MM.1S (cell line): ENCODE data around the gene ACO2.

Source experiments
- DNase-seq: peaks from one replicate; pipeline ENCODE4 v3.0.0-alpha.2; 2015
- H2AFZ ChIP-seq: fragments of 300-600 bp; sonication (generic); 2 replicates; pipeline ENCODE4 v1.6.0; 2016; ENCODE audit warnings: antibody characterized with exemption, low read length
- H3F3A ChIP-seq: fragments of 300-600 bp; sonication (generic); 2 replicates; pipeline ENCODE4 v1.6.1; 2016; ENCODE audit warnings: mild to moderate bottlenecking, antibody characterized with exemption, low read length, moderate library complexity, mixed read lengths; ENCODE audit not compliant: insufficient read depth
- H3K27ac ChIP-seq: fragments of 300-600 bp; sonication (generic); 2 replicates; pipeline ENCODE4 v1.5.1; 2016; ENCODE audit warnings: mild to moderate bottlenecking, low read length
- H3K27me3 ChIP-seq: fragments of 300-600 bp; sonication (generic); replicated peaks from 2 replicates; pipeline ENCODE4 v1.6.0; 2016; ENCODE audit warnings: low read length; ENCODE audit not compliant: insufficient read depth
- H3K36me3 ChIP-seq: fragments of 300-600 bp; sonication (generic); replicated peaks from 2 replicates; pipeline ENCODE4 v1.6.1; 2016; ENCODE audit warnings: mild to moderate bottlenecking, low read length, mixed read lengths; ENCODE audit not compliant: insufficient read depth
- H3K4me1 ChIP-seq: fragments of 300-600 bp; sonication (generic); 2 replicates; pipeline ENCODE4 v1.6.1; 2016; ENCODE audit warnings: low read length, mixed read lengths
- H3K4me2 ChIP-seq: fragments of 300-600 bp; sonication (generic); 2 replicates; pipeline ENCODE4 v1.6.0; 2016; ENCODE audit warnings: low read depth, low read length
- H3K4me3 ChIP-seq: fragments of 300-600 bp; sonication (generic); 2 replicates; pipeline ENCODE4 v1.5.1; 2016; ENCODE audit warnings: low read length, mixed read lengths
- H3K79me2 ChIP-seq: fragments of 300-600 bp; sonication (generic); 2 replicates; pipeline ENCODE4 v1.6.1; 2016; ENCODE audit warnings: mixed run types, low read length, mixed read lengths
- H3K9ac ChIP-seq: fragments of 300-600 bp; sonication (generic); 2 replicates; pipeline ENCODE4 v1.6.1; 2016; ENCODE audit warnings: low read length, mixed read lengths
- H3K9me2 ChIP-seq: fragments of 300-600 bp; sonication (generic); replicated peaks from 2 replicates; pipeline ENCODE4 v1.6.1; 2016; ENCODE audit warnings: mild to moderate bottlenecking, low read length, mixed read lengths; ENCODE audit not compliant: insufficient read depth
- H3K9me3 ChIP-seq: fragments of 300-600 bp; sonication (generic); replicated peaks from 2 replicates; pipeline ENCODE4 v1.6.1; 2016; ENCODE audit warnings: mild to moderate bottlenecking, low read length, mixed read lengths; ENCODE audit not compliant: insufficient read depth
- H4K20me1 ChIP-seq: fragments of 300-600 bp; sonication (generic); 2 replicates; pipeline ENCODE4 v1.6.1; 2016; ENCODE audit warnings: mild to moderate bottlenecking, low read length, moderate library complexity, mixed read lengths; ENCODE audit not compliant: insufficient read depth
- CTCF ChIP-seq: fragments of 300-600 bp; sonication (generic); IDR thresholded peaks from 2 replicates; pipeline ENCODE4 v1.5.1; 2016; ENCODE audit warnings: antibody characterized with exemption, low read length, mixed read lengths
- EZH2 ChIP-seq: fragments of 300-600 bp; sonication (generic); optimal IDR thresholded peaks from 2 replicates; pipeline ENCODE3; 2017; ENCODE audit warnings: low read depth, mild to moderate bottlenecking, antibody characterized with exemption, low read length, mixed read lengths
- EZH2phosphoT487 ChIP-seq: fragments of 300-600 bp; sonication (generic); IDR thresholded peaks from 2 replicates; pipeline ENCODE4 v1.6.1; 2018; ENCODE audit warnings: antibody characterized with exemption, low read length

ACO2 gene

DNA sequence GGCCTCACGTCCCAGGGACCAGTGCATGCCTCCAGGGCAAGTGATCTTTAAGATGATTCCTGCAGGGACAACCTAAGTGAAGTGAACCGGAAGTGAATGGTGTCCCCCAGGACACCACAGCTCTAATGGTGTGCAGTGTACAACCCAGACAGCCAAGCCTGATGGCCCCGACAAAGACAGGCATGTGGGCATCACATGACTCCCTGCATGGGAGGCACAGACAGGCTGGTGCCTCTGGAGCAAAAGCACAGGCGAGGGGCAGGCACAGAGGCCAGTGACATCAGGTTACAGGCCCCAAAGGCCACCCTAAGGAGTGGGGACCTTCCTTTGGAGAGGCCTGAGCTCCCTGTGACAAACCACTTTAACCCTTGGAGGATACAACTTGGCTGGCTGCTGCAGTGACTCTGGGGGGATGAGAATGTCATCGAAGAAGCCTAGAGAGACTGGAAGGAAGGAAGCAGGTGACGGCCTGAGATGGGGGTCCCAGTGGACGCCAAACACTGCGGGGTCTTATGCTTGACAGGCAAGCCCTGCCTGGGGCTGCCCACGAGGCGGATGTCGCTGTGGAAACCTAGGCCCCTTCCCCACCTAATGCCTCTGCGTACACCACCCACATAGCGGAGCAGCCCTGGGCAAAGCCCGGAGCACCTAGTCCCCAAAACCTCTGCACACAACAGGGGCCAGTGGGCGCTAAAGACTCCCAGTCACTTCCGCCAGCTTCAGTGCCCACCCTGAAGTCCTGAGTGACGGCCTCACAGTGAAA is 63.0 kb downstream of the ACO2 start:
- Histone ChIP-seq H3K27ac (no peak overlapping the region), H3K9me2 (no peaks in the 10 kb centered on the region), H3K79me2 (peaks cover 15% of the 10 kb centered on the region), H3K9ac (no peak overlapping the region), H4K20me1 (no peaks in the 10 kb centered on the region), H2AFZ (no peak overlapping the region), H3F3A (no peaks in the 10 kb centered on the region), H3K9me3 (no peaks in the 10 kb centered on the region), H3K4me1 (no peaks in the 10 kb centered on the region), H3K4me3 (no peak overlapping the region), H3K4me2 (no peak overlapping the region), H3K27me3 (no peaks in the 10 kb centered on the region), H3K36me3 (peaks cover 9% of the 10 kb centered on the region)
- TF ChIP-seq CTCF (no peak), EZH2phosphoT487 (no peak), EZH2 (no peak)
- no peak for DNase-seq

- DNase-seq: peak; percentile 63
- Histone ChIP-seq H3K27ac (no peak overlapping the region), H3K27me3 (no peaks in the 10 kb centered on the region), H3K9ac (no peak overlapping the region), H3K4me3 (no peak overlapping the region), H3F3A (no peaks in the 10 kb centered on the region), H3K4me1 (no peaks in the 10 kb centered on the region), H4K20me1 (no peaks in the 10 kb centered on the region), H3K9me2 (no peaks in the 10 kb centered on the region), H3K9me3 (no peaks in the 10 kb centered on the region), H3K79me2 (peaks cover 15% of the 10 kb centered on the region), H3K4me2 (no peak overlapping the region), H2AFZ (no peak overlapping the region), H3K36me3 (peaks cover 2% of the 10 kb centered on the region; the same call in 1 of the 2 replicates)
- peak; percentile 85 for TF ChIP-seq CTCF
- TF ChIP-seq EZH2phosphoT487: no peak
- no peak for TF ChIP-seq EZH2
These were observed 64.2 kb downstream of the ACO2 start for GRCh38 chr22:41532908-41533825.

- Histone ChIP-seq H3K9ac (no peak overlapping the region), H3K36me3 (0 out of 2 replicates have a peak, but pooled peaks cover 2% of the 10 kb centered on the region), H3K27me3 (no peaks in the 10 kb centered on the region), H4K20me1 (no peaks in the 10 kb centered on the region), H2AFZ (no peak overlapping the region), H3K27ac (no peak overlapping the region), H3K4me2 (no peak overlapping the region), H3K79me2 (peaks cover 15% of the 10 kb centered on the region), H3K9me3 (no peaks in the 10 kb centered on the region), H3K4me3 (no peak overlapping the region), H3K9me2 (no peaks in the 10 kb centered on the region), H3K4me1 (no peaks in the 10 kb centered on the region), H3F3A (no peaks in the 10 kb centered on the region)
- no peak for DNase-seq
- TF ChIP-seq EZH2phosphoT487 (no peak), CTCF (no peak)
These were observed 65.3 kb downstream of the ACO2 start for GRCh38 chr22:41534219-41534618.
